ENCODE measurements around the gene TMF1.

TMF1 gene

DNA sequence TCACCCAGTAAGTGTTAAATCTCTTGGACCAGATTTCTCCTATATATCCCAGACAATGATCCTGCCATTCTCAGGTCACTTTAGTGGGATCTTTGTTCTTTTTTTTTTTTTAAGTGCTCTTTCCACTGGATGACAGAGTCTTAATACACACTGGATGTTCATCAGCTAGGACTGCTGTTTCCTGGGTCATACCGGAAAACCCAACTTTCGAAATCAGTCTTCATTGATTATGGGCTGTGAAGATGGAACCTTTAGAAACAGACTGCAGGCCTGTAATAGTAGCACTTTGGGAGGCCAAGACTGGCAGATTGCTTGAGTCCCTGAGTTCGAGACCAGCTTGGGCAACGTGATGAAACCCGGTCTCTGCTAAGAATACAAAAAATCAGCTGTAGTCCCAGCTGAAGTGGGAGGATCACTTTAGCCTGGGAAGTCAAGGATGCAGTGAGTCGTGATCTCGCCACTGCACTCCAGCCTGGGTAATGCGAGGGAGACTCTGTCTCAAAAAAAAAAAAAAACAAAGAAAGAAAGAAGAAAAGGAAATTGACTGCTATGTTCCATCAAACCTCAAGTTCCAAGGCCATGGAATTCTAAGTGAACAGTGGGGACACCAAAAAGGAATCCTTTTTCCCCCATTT is 40.9 kb downstream of the TMF1 start:
- TF ChIP-seq TAF1 (IDR thresholded peaks at IDR 0.05; ENCODE audit: borderline replicate concordance, insufficient read depth, low read length) (no peak), FOXP2 (optimal IDR thresholded peaks at IDR 0.05; ENCODE audit: borderline replicate concordance, extremely low read depth, extremely low read length, insufficient read depth) (no peak), SIN3A (IDR thresholded peaks at IDR 0.05; ENCODE audit: borderline replicate concordance, insufficient read depth, low read length) (no peak), POLR2AphosphoS5 (IDR thresholded peaks at IDR 0.05; ENCODE audit: low read depth, low read length) (no peak)
- TF ChIP-seq, protein P1, sequence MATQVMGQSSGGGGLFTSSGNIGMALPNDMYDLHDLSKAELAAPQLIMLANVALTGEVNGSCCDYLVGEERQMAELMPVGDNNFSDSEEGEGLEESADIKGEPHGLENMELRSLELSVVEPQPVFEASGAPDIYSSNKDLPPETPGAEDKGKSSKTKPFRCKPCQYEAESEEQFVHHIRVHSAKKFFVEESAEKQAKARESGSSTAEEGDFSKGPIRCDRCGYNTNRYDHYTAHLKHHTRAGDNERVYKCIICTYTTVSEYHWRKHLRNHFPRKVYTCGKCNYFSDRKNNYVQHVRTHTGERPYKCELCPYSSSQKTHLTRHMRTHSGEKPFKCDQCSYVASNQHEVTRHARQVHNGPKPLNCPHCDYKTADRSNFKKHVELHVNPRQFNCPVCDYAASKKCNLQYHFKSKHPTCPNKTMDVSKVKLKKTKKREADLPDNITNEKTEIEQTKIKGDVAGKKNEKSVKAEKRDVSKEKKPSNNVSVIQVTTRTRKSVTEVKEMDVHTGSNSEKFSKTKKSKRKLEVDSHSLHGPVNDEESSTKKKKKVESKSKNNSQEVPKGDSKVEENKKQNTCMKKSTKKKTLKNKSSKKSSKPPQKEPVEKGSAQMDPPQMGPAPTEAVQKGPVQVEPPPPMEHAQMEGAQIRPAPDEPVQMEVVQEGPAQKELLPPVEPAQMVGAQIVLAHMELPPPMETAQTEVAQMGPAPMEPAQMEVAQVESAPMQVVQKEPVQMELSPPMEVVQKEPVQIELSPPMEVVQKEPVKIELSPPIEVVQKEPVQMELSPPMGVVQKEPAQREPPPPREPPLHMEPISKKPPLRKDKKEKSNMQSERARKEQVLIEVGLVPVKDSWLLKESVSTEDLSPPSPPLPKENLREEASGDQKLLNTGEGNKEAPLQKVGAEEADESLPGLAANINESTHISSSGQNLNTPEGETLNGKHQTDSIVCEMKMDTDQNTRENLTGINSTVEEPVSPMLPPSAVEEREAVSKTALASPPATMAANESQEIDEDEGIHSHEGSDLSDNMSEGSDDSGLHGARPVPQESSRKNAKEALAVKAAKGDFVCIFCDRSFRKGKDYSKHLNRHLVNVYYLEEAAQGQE (IDR thresholded peaks at IDR 0.05; ENCODE audit: insufficient read depth in 1 of 2, low read depth in 2 of 2, low read length in 2 of 2), result no peak

DNA sequence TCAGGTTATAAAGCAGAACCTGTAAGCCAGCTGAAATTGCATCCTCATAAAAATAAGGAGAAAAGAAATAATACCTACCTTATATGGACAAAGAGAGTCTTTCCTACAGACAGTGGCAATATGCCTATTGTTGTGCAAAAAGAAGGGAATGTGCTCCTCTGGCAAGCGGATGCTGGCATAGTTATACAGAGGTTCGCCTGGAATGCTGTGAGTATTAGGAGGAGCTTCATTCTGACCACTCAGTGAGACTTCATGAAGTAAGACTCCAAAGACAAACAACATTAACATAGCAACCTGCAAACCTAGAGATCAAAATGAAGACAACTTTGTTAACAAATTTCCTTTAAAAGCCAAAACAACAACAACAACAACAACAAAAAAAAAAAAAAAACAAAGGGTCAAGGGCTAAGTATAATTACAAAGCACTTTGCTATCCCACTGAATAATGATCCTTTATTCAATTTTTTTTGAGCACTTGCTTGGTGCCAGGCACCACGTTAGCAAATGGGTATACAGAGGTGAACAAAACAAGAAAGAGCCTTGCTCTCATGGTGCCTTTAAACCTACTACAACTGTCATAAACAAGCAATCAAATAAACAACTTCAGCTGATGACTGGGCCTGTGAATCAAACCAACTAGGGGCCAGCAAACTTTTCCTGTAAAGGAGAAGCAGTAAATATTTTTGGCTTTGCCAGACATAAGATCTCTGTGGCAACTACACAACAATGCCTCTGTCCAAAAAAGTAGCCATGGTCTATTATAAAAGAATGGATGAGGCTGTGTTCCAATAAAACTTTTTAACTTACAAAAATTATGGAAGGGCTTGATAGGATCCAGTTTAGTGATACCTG is 42.3 kb downstream of the TMF1 start:
- TF ChIP-seq POLR2AphosphoS5 (IDR thresholded peaks at IDR 0.05; ENCODE audit: low read depth, low read length), result no peak
- TF ChIP-seq TAF1 (IDR thresholded peaks at IDR 0.05; ENCODE audit: borderline replicate concordance, insufficient read depth, low read length), result no peak
- no peak for TF ChIP-seq FOXP2 (optimal IDR thresholded peaks at IDR 0.05; ENCODE audit: borderline replicate concordance, extremely low read depth, extremely low read length, insufficient read depth)

DNA sequence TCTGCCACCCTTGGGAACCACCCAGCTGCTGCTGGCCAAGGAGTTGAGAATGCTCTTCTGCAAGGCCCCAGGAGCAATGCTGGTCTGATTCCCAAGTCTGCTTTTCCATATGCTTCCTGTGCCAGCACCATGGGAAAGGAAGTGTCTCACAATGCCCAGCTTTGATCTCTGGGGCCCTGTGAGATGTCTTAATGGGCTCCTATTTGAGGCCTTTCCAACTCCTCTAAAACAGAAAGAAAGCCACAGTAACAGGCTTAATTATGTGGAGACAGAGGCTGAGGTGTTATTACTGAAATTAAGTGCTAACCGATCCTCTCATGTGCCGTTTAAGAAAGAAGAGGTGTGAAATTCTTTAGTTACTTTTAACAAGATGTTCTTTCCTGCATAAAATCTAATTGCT is 43.2 kb downstream of the TMF1 start:
- no peak for TF ChIP-seq POLR2AphosphoS5 (IDR thresholded peaks at IDR 0.05; ENCODE audit: low read depth, low read length)
- no peak for TF ChIP-seq FOXP2 (optimal IDR thresholded peaks at IDR 0.05; ENCODE audit: borderline replicate concordance, extremely low read depth, extremely low read length, insufficient read depth)
- TF ChIP-seq SIN3A (IDR thresholded peaks at IDR 0.05; ENCODE audit: borderline replicate concordance, insufficient read depth, low read length), result no peak
- no peak for TF ChIP-seq TAF1 (IDR thresholded peaks at IDR 0.05; ENCODE audit: borderline replicate concordance, insufficient read depth, low read length)
- TF ChIP-seq, protein P1 (IDR thresholded peaks at IDR 0.05; ENCODE audit: insufficient read depth in 1 of 2, low read depth in 2 of 2, low read length in 2 of 2), result no peak

DNA sequence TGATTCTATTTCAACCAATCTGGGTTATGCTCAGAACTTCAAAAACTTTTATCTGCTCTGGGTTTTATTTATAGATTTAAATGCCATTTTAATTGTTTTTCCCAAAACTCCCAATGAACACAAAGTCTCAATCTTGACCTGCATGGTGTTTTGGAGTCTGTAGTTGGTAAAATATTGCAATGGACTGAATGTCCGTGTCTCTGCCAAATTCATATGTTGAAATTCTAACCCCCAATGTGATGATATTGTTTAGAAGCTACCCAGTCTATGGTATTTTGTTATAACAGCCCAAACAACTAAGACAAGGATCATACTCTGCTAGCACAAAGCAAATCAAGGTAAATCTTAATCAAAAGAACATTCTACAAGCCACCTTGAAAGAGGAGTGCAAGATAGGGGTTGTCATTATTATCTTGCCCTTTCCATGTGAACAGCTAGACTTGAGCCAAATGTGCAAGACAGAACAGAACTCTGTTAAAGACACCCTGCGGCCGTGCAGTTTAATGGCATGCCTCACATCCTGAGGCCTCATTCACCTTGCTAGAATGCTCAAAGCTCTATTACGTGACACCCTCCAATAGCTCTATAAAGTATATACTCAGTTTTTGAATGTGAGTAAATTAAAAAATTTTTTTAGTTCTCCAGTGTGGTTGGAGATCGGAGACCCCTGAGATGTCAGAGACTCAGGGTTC is 46.2 kb downstream of the TMF1 start:
- TF ChIP-seq TAF1 (IDR thresholded peaks at IDR 0.05; ENCODE audit: borderline replicate concordance, insufficient read depth, low read length) (no peak), SIN3A (IDR thresholded peaks at IDR 0.05; ENCODE audit: borderline replicate concordance, insufficient read depth, low read length) (no peak), POLR2AphosphoS5 (IDR thresholded peaks at IDR 0.05; ENCODE audit: low read depth, low read length) (no peak), FOXP2 (optimal IDR thresholded peaks at IDR 0.05; ENCODE audit: borderline replicate concordance, extremely low read depth, extremely low read length, insufficient read depth) (no peak)
- TF ChIP-seq, protein P1 (IDR thresholded peaks at IDR 0.05; ENCODE audit: insufficient read depth in 1 of 2, low read depth in 2 of 2, low read length in 2 of 2), result no peak

DNA sequence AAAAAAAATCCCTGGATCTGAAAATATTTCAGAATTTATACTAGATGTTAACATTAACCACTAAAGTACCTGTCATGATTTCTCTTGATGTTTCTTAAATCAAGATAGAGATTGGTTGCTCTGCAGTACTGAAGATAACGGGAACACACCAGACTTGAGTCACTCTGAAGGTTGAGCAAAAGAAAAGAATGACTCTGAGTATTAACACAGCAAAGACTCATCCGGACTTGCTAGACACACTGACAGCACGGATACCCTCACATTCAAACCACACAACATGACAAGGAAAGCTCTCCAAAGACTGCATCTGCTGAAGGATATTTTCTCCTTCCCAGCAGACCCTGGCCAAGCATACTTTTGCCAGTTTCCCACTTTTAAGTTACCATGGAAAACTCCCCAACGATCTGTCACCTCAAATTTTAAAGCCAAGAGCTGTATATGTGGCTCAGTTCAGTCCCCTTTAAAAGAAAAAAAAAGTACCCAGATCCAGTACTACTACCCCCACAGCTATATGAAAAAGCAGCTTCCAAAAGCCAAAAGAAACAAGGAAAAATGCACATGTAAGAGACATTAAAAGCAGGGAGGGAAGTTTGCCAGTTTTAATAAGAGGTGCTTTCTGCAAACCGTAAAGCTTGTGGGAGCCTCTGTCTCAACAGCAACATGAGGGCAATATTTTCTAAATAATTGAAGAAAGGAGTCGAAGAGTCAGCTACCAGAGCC is 46.9 kb downstream of the TMF1 start:
- TF ChIP-seq TAF1 (IDR thresholded peaks at IDR 0.05; ENCODE audit: borderline replicate concordance, insufficient read depth, low read length), result no peak
- TF ChIP-seq POLR2AphosphoS5 (IDR thresholded peaks at IDR 0.05; ENCODE audit: low read depth, low read length), result no peak
- TF ChIP-seq, protein P1 (IDR thresholded peaks at IDR 0.05; ENCODE audit: insufficient read depth in 1 of 2, low read depth in 2 of 2, low read length in 2 of 2), result no peak
- TF ChIP-seq SIN3A (IDR thresholded peaks at IDR 0.05; ENCODE audit: borderline replicate concordance, insufficient read depth, low read length), result no peak
- no peak for TF ChIP-seq FOXP2 (optimal IDR thresholded peaks at IDR 0.05; ENCODE audit: borderline replicate concordance, extremely low read depth, extremely low read length, insufficient read depth)
